Heart right ventricle (tissue), 16 donors: ENCODE data around the gene PRKRA. TPM values are rescaled to one million over a fixed set of nuclear protein-coding genes. Genes with fewer than 3 reads are reported as not detected.

Experiments
- ATAC-seq, 8 donors: fragments of 200-7000 bp; cut with Tn5 transposase; one replicate each; pipeline ENCODE4 v1.9.1; 2020; ENCODE audit warnings: mild to moderate bottlenecking in 8 of 8, moderate library complexity in 8 of 8, moderate number of reproducible peaks in 1 of 8
- DNase-seq, 2 donors: peaks; one replicate each; pipeline ENCODE4 v3.0.0-alpha.2; 2020
- H3K27ac ChIP-seq, 10 donors: fragments of 200-600 bp; sonication (generic) in 2 of 10; one replicate each; pipeline versions ENCODE4 v1.5.0 to v1.8.0; 2020 to 2022; ENCODE audit warnings: mild to moderate bottlenecking in 3 of 10
- H3K27me3 ChIP-seq, 7 donors: fragments of 200-600 bp; one replicate each; pipeline ENCODE4 v1.8.0; 2021 to 2022; ENCODE audit warnings: mild to moderate bottlenecking in 2 of 7
- H3K36me3 ChIP-seq, 9 donors: fragments of 200-600 bp; sonication (generic) in 1 of 9; one replicate each; pipeline versions ENCODE4 v1.5.0 to v1.8.0; 2020 to 2022; ENCODE audit warnings: mild to moderate bottlenecking in 2 of 9
- H3K4me1 ChIP-seq, 9 donors: fragments of 200-600 bp; sonication (generic) in 1 of 9; one replicate each; pipeline versions ENCODE4 v1.5.0 to v1.8.0; 2020 to 2022; ENCODE audit warnings: mild to moderate bottlenecking in 4 of 9
- H3K4me3 ChIP-seq, 10 donors: fragments of 200-600 bp; sonication (generic) in 2 of 10; one replicate each; pipeline versions ENCODE4 v1.5.0 to v1.8.0; 2020 to 2022; ENCODE audit warnings: mild to moderate bottlenecking in 7 of 10, moderate library complexity in 2 of 10
- H3K9me3 ChIP-seq, 11 donors: fragments of 200-600 bp in 10 of 11; sonication (generic) in 2 of 11; one replicate each; pipeline versions ENCODE4 v1.5.0 to v1.8.0; 2013 to 2022; ENCODE audit warnings: mild to moderate bottlenecking in 2 of 11, control low read depth in 1 of 11, moderate library complexity in 1 of 11
- CTCF ChIP-seq, 9 donors: fragments of 200-600 bp; sonication (generic) in 2 of 9; IDR thresholded peaks; one replicate each; pipeline versions ENCODE4 v1.5.0 to v1.8.0; 2021 to 2022; ENCODE audit warnings: antibody characterized with exemption in 9 of 9, mild to moderate bottlenecking in 5 of 9, moderate library complexity in 1 of 9
- WGBS, 2 donors: extraction: QIAGEN DNeasy Blood & Tissue Kit; methylation state at CpG; one replicate each; pipeline ENCODE4 v1.1.7; 2013; ENCODE audit warnings: inconsistent platforms in 1 of 2; 5-methylcytosine and 5-hydroxymethylcytosine counted together
- intact Hi-C, 10 donors: fragments of 100-400 bp; cut with DNase I; formaldehyde crosslinking; loops; one replicate each; pipeline versions ENCODE4 v1.11.1 to v1.14.2; 2022
- polyA plus RNA-seq, 2 donors: library from polyadenylated mRNA; stranded (reverse); fragments of 200-250 nt; gene quantifications; one replicate each; pipeline ENCODE4 v1.2.3, GENCODE V29; 2013
- total RNA-seq, 10 donors: library from RNA; stranded (reverse); fragmentation: NEBNext Ultra II Directional in 3 of 10; extraction: Animal tissue kit (Norgen Biotek cat#: 25700) in 3 of 10; gene quantifications; one replicate each; pipeline versions ENCODE4 v1.2.1 to v1.2.4, GENCODE V29; 2021 to 2023
- donor health status: Arrhythmogenic right ventricular cardiomyopathy.
- donor health status: ischemic (EF 13 %, LVEDD 7.1; RV severe dilation, severe dysfunction).
- donor health status: healthy with polysubstance abuse.
- donor health status: DM: no; HTN: yes; CAD: no.
- donor health status: DM: no; HTN: no; CAD: no.
- donor health status: ischemic (EF 25% LVEDD 6.9; RV normal size, moderate dysfunction).
- donor health status: ischemic (EF 25% LVEDD 5.7; RV mildly dilated, moderate dysfunction).
- donor health status: healthy.
- donor health status: DM: yes; HTN: yes; CAD: no.
- donor health status: Ischemic cardiomyopathy.
- donor health status: ischemic (EF 35%, LVEDD 5.7; RV mildly dilated, moderate dysfunction).
- donor health status: nonischemic (EF 11% LVEDD 7.7; RV severe dilation, severe dysfunction).
- donor health status: DM: yes; HTN: yes; CAD: no.
- donor health status: PGD.
- donor health status: ischemic (EF 29% LVEDD 5.4; RV normal size, mild dysfunction).
- donor health status: nonischemic (EF 23%, LVEDD 6.1; RV moderate dilation, normal function).

The PRKRA gene
- total and polyA plus RNA-seq, 12 donors, result 39.7 to 55.3 (median 43.9) TPM

- Histone ChIP-seq H3K4me3 (no peak overlapping the region), H3K27ac (no peak overlapping the region), H3K4me1 (peaks cover 0 to 9% (median 0%) of the 10 kb centered on the region in 9 donors), H3K27me3 (no peaks in the 10 kb centered on the region), H3K36me3 (no peaks in the 10 kb centered on the region), H3K9me3 (no peaks in the 10 kb centered on the region)
- DNase-seq (no peak), ATAC-seq (no peak)
- no peak for TF ChIP-seq CTCF (IDR thresholded peaks at IDR 0.05)
- 87 to 89% methylated on average over 5 of the region's 5 CpGs for WGBS, 2 donors
- intact Hi-C loops, result loop anchor here in 1 of 10 donors (10.0 kb wide), 1 partner anchor 294 kb away; the partner anchor contains the start of gene RBM45
Observed at GRCh38 chr2:178409261-178409660, 41.7 kb downstream of the PRKRA start.

GRCh38 chr2:178404368-178404767 lies 46.6 kb downstream of the PRKRA start:
- Histone ChIP-seq H3K36me3 (no peaks in the 10 kb centered on the region), H3K27me3 (no peaks in the 10 kb centered on the region), H3K9me3 (no peaks in the 10 kb centered on the region), H3K4me1 (no peaks in the 10 kb centered on the region), H3K27ac (no peak overlapping the region), H3K4me3 (no peak overlapping the region)
- intact Hi-C loops, result loop anchor here in 1 of 10 donors (10.0 kb wide), 1 partner anchor 290 kb away; the partner anchor contains the start of gene RBM45
- TF ChIP-seq CTCF (IDR thresholded peaks at IDR 0.05), result no peak
- no peak for DNase-seq
- ATAC-seq, result peak in 4 of 8 donors; percentile 11 to 67 (median 46)
- WGBS, 2 donors, result 35 to 37% methylated on average over 4 of the region's 4 CpGs

- Histone ChIP-seq H3K4me1 (no peaks in the 10 kb centered on the region), H3K4me3 (no peak overlapping the region), H3K27me3 (no peaks in the 10 kb centered on the region), H3K27ac (no peak overlapping the region), H3K9me3 (no peaks in the 10 kb centered on the region), H3K36me3 (no peaks in the 10 kb centered on the region)
- no peak for DNase-seq
- 76 to 78% methylated on average over 3 of the region's 3 CpGs for WGBS, 2 donors
- intact Hi-C loops, result loop anchor here in 1 of 10 donors (10.0 kb wide), 1 partner anchor 289 kb away; the partner anchor contains the start of gene RBM45
- no peak for TF ChIP-seq CTCF (IDR thresholded peaks at IDR 0.05)
- no peak for ATAC-seq
Observed at GRCh38 chr2:178403671-178404306, 47.2 kb downstream of the PRKRA start.

- H3K4me1 ChIP-seq, result no peaks in the 10 kb centered on the region
- intact Hi-C loops, result loop anchor here in 1 of 10 donors (10.0 kb wide), 1 partner anchor 287 kb away; the partner anchor contains the start of gene RBM45
- no peaks in the 10 kb centered on the region for H3K27me3 ChIP-seq
- TF ChIP-seq CTCF (IDR thresholded peaks at IDR 0.05), result no peak
- no peak overlapping the region for H3K4me3 ChIP-seq
- no peak overlapping the region for H3K27ac ChIP-seq
- H3K36me3 ChIP-seq, result no peaks in the 10 kb centered on the region
- WGBS, 2 donors, result 73 to 77% methylated on average over 6 of the region's 6 CpGs
- no peaks in the 10 kb centered on the region for H3K9me3 ChIP-seq
- DNase-seq (no peak), ATAC-seq (no peak)
Observed at GRCh38 chr2:178401994-178402437, 49.0 kb downstream of the PRKRA start.
